Smooth muscle cell (in vitro differentiated cells): Measurements from ENCODE around the gene DUS3L. TPM values are rescaled to one million over a fixed set of nuclear protein-coding genes. Genes with fewer than 3 reads are reported as not detected.

Experiments used
- DNase-seq: peaks from one replicate; lab custom pipeline; 2025; ENCODE audit not compliant: unreplicated experiment; lab: John Stamatoyannopoulos, UW
- H2AFZ ChIP-seq: fragments of 200-600 bp; sonication (generic); 2 replicates; pipeline ENCODE4 v1.6.0; 2016; ENCODE audit warnings: antibody characterized with exemption, low read depth, mild to moderate bottlenecking
- H3F3A ChIP-seq: fragments of 200-600 bp; sonication (generic); 2 replicates; pipeline ENCODE4 v1.6.0; 2017; ENCODE audit warnings: antibody characterized with exemption, low read depth
- H3K27ac ChIP-seq: fragments of 200-600 bp; sonication (generic); 2 replicates; pipeline ENCODE4 v1.5.1; 2016; ENCODE audit warnings: low read depth, mild to moderate bottlenecking
- H3K27me3 ChIP-seq: fragments of 200-600 bp; sonication (generic); 2 replicates; pipeline ENCODE4 v1.6.1; 2016; ENCODE audit warnings: low read depth, mild to moderate bottlenecking
- H3K36me3 ChIP-seq: fragments of 200-600 bp; sonication (generic); 2 replicates; pipeline ENCODE4 v1.5.1; 2016; ENCODE audit warnings: low read depth
- H3K4me1 ChIP-seq: fragments of 200-600 bp; sonication (generic); 2 replicates; pipeline ENCODE4 v1.5.1; 2016; ENCODE audit warnings: low read depth
- H3K4me2 ChIP-seq: fragments of 200-600 bp; sonication (generic); 2 replicates; pipeline ENCODE4 v1.6.0; 2016; ENCODE audit warnings: mild to moderate bottlenecking
- H3K4me3 ChIP-seq: fragments of 200-600 bp; sonication (generic); 2 replicates; pipeline ENCODE4 v1.5.1; 2016; ENCODE audit warnings: mild to moderate bottlenecking
- H3K79me2 ChIP-seq: fragments of 200-600 bp; sonication (generic); 2 replicates; pipeline ENCODE4 v1.6.0; 2016; ENCODE audit warnings: low read depth, mild to moderate bottlenecking
- H3K9ac ChIP-seq: fragments of 200-600 bp; sonication (generic); 2 replicates; pipeline ENCODE4 v1.6.0; 2016; ENCODE audit warnings: low read depth
- H3K9me3 ChIP-seq: fragments of 200-600 bp; sonication (generic); replicated peaks from 2 replicates; pipeline ENCODE4 v1.5.1; 2016; ENCODE audit warnings: low read depth
- H4K20me1 ChIP-seq: fragments of 200-600 bp; sonication (generic); 2 replicates; pipeline ENCODE4 v1.6.0; 2016; ENCODE audit warnings: low read depth
- WGBS: methylation state at CpG from one replicate; pipeline ENCODE4 v1.1.7; 2016; ENCODE audit warnings: low lambda C conversion rate; 5-methylcytosine and 5-hydroxymethylcytosine counted together
- polyA plus RNA-seq: library from polyadenylated mRNA; unstranded; fragments of >200 nt; fragmentation: Nextera tagmentation; extraction: Ambion mirVana; gene quantifications from 2 replicates; pipeline ENCODE4 v1.2.1, GENCODE V29; 2016
- total RNA-seq: library from RNA; depleted of rRNA; stranded (reverse); fragments of >200 nt; gene quantifications from 2 replicates; pipeline ENCODE4 v1.2.3, GENCODE V29; 2014
- TF ChIP-seq, protein P1 (sequence below): fragments of 200-600 bp; sonication (generic); IDR thresholded peaks from 2 replicates; pipeline ENCODE4 v1.5.1; 2017; ENCODE audit warnings: borderline replicate concordance, mild to moderate bottlenecking, antibody characterized with exemption; ENCODE audit not compliant: insufficient read depth, poor library complexity, severe bottlenecking

Gene DUS3L
- total and polyA plus RNA-seq, 2 experiments from 2014 or later, result 18.5 to 19.7 TPM

DNA sequence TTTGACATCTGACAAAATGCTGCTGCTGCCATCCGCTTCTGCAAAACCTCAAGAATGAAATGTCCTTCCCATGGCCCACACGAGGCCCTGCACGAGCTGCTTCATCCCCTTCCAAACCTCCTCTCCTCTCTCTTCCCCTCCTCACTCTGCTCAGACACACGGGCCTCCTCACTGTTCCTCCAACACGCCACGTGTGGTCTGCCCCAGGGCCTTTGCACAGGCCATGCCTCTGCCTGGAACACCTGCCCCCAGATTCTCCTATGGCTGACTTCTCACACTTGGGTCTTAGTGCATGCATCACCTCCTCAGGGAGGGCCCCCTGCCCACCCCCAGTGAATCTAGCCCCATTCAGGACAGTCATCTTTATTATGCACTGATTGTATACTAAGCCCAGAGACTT, 29.8 kb upstream of the DUS3L start:
- Histone ChIP-seq H3K9ac (no peak overlapping the region), H3K27ac (no peak overlapping the region), H2AFZ (no peak overlapping the region), H3K36me3 (no peaks in the 10 kb centered on the region), H4K20me1 (no peaks in the 10 kb centered on the region), H3F3A (no peaks in the 10 kb centered on the region), H3K4me3 (no peak overlapping the region), H3K27me3 (no peaks in the 10 kb centered on the region), H3K4me1 (no peaks in the 10 kb centered on the region), H3K4me2 (no peak overlapping the region), H3K79me2 (no peaks in the 10 kb centered on the region), H3K9me3 (no peaks in the 10 kb centered on the region)
- TF ChIP-seq, protein P1, sequence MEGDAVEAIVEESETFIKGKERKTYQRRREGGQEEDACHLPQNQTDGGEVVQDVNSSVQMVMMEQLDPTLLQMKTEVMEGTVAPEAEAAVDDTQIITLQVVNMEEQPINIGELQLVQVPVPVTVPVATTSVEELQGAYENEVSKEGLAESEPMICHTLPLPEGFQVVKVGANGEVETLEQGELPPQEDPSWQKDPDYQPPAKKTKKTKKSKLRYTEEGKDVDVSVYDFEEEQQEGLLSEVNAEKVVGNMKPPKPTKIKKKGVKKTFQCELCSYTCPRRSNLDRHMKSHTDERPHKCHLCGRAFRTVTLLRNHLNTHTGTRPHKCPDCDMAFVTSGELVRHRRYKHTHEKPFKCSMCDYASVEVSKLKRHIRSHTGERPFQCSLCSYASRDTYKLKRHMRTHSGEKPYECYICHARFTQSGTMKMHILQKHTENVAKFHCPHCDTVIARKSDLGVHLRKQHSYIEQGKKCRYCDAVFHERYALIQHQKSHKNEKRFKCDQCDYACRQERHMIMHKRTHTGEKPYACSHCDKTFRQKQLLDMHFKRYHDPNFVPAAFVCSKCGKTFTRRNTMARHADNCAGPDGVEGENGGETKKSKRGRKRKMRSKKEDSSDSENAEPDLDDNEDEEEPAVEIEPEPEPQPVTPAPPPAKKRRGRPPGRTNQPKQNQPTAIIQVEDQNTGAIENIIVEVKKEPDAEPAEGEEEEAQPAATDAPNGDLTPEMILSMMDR, result no peak
- no peak for DNase-seq
- 89% methylated on average over 6 of the region's 6 CpGs for WGBS

DNA sequence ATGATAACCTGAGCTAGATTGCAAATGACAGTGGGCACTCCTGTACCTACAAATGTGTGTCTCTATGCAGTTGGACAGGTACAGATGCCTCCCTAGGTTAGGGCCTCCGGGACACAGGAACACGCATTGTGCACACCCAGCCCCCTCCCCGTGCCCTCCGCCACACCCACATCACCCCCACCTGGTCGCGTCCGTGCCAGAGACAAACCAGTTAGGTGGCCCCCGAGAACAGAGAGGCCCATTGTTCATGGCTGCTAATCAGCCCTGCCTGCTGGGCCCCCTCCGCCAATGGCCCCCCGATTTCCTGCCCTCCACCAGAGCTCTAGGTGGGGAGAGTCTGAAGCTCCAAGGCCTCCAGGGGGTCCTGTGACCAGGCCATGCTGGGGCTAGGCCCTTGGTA, 27.6 kb upstream of the DUS3L start:
- Histone ChIP-seq H3F3A (no peaks in the 10 kb centered on the region), H3K4me3 (no peak overlapping the region), H3K9ac (no peak overlapping the region), H3K4me2 (no peak overlapping the region), H3K27me3 (no peaks in the 10 kb centered on the region), H2AFZ (no peak overlapping the region), H4K20me1 (no peaks in the 10 kb centered on the region), H3K4me1 (no peaks in the 10 kb centered on the region), H3K9me3 (no peaks in the 10 kb centered on the region), H3K36me3 (no peaks in the 10 kb centered on the region), H3K27ac (no peak overlapping the region), H3K79me2 (no peaks in the 10 kb centered on the region)
- no peak for DNase-seq
- 91% methylated on average over 10 of the region's 10 CpGs for WGBS
- TF ChIP-seq, protein P1, result no peak

DNA sequence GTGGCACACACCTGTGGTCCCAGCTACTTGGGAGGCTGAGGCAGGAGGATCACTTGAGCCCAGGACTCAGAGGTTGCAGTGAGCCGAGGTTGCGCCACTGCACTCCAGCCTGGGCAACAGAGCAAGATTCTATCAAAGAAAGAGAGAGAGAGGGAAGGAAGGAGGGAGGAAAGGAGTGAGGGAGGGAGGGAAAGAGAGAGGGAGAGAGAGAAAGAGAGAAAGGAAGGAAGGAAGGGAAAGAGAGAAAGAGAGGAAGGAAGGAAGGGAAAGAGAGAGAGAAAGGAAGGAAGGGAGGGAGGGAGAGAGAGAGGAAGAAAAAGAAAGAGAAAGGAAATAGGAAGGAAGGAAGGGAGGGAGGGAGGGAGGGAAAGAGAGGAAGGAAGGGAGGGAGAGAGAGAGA, 26.3 kb upstream of the DUS3L start:
- no peaks in the 10 kb centered on the region for H3K4me1 ChIP-seq
- H2AFZ ChIP-seq, result no peak overlapping the region
- DNase-seq, result no peak
- no peaks in the 10 kb centered on the region for H3F3A ChIP-seq
- H3K79me2 ChIP-seq, result no peaks in the 10 kb centered on the region
- no peak overlapping the region for H3K27ac ChIP-seq
- whole genome bisulfite sequencing, result 94% methylated on average over 2 of the region's 2 CpGs
- H3K4me2 ChIP-seq, result no peak overlapping the region
- H3K9me3 ChIP-seq, result no peaks in the 10 kb centered on the region
- H3K36me3 ChIP-seq, result no peaks in the 10 kb centered on the region
- H3K27me3 ChIP-seq, result no peaks in the 10 kb centered on the region
- TF ChIP-seq, protein P1, result no peak
- H4K20me1 ChIP-seq, result no peaks in the 10 kb centered on the region
- no peak overlapping the region for H3K4me3 ChIP-seq
- H3K9ac ChIP-seq, result no peak overlapping the region

DNA sequence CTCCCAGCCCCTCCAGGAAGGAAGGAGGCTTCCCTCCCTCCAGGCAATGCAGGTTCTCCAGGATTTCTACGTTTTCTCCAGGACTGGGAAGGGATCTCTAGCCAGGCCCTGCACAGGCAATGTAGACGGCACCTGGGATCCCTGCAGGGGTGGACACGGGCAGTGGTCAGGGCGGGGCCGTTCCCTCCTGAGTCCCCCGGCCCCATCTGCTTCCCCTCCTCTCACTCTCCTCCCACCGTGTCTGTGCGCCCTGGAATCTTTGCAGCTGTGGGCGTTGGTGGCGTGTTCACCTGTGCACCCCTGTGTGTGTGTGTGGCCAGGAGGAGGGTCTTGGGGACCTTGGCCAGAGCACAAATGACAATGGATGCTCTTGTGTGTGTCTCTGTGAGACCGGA, 23.9 kb upstream of the DUS3L start:
- 85% methylated on average over 11 of the region's 11 CpGs for WGBS
- Histone ChIP-seq H3K4me1 (no peaks in the 10 kb centered on the region), H2AFZ (no peak overlapping the region)

More for the DNA sequence above, 23.9 kb upstream of the DUS3L start:
- no peaks in the 10 kb centered on the region for H3K79me2 ChIP-seq
- no peak overlapping the region for H3K4me2 ChIP-seq
- H4K20me1 ChIP-seq, result no peaks in the 10 kb centered on the region
- DNase-seq, result no peak
- no peak overlapping the region for H3K27ac ChIP-seq
- no peak overlapping the region for H3K4me3 ChIP-seq
- no peaks in the 10 kb centered on the region for H3K9me3 ChIP-seq
- no peak overlapping the region for H3K9ac ChIP-seq
- TF ChIP-seq, protein P1, result no peak
- H3K36me3 ChIP-seq, result no peaks in the 10 kb centered on the region
- H3K27me3 ChIP-seq, result no peaks in the 10 kb centered on the region
- H3F3A ChIP-seq, result no peaks in the 10 kb centered on the region
